GM21723 (cell line): ENCODE measurements around the gene P4HA2.

Experiments used
- ATAC-seq: cut with Tn5 transposase; IDR thresholded peaks from one replicate; pipeline ENCODE4 v1.9.1; 2021; ENCODE audit warnings: mild to moderate bottlenecking, moderate library complexity; ENCODE audit not compliant: unreplicated experiment

P4HA2 gene

GRCh38 chr5:132265336-132266030 is 37.8 kb upstream of the P4HA2 start:
- no peak for ATAC-seq

- ATAC-seq: no peak
Observed at GRCh38 chr5:132264546-132265335, 37.1 kb upstream of the P4HA2 start.

- ATAC-seq: no peak
Observed at GRCh38 chr5:132263548-132264261, 36.1 kb upstream of the P4HA2 start.

GRCh38 chr5:132262882-132263547 is 35.4 kb upstream of the P4HA2 start:
- no peak for ATAC-seq

GRCh38 chr5:132261881-132262845 is 34.5 kb upstream of the P4HA2 start:
- ATAC-seq: no peak

GRCh38 chr5:132260714-132261551 is 33.3 kb upstream of the P4HA2 start:
- ATAC-seq: no peak

- no peak for ATAC-seq
Observed at GRCh38 chr5:132260051-132260450, 32.4 kb upstream of the P4HA2 start.

GRCh38 chr5:132259069-132259851 is 31.6 kb upstream of the P4HA2 start:
- ATAC-seq: no peak

GRCh38 chr5:132258102-132259068 is 30.7 kb upstream of the P4HA2 start:
- no peak for ATAC-seq

GRCh38 chr5:132257131-132258101 is 29.8 kb upstream of the P4HA2 start, which contains the start of gene PDLIM4:
Gene PDLIM4 (plus strand): TSS chr5:132257696. CDS start chr5:132257735, 39 bp downstream.
- no peak for ATAC-seq

GRCh38 chr5:132256783-132257130 is 29.1 kb upstream of the P4HA2 start:
- no peak for ATAC-seq

- no peak for ATAC-seq
Observed at GRCh38 chr5:132256086-132256782, 28.6 kb upstream of the P4HA2 start.

GRCh38 chr5:132254321-132254977 is 26.8 kb upstream of the P4HA2 start:
- ATAC-seq: no peak

- no peak for ATAC-seq
Observed at GRCh38 chr5:132253452-132254320, 26.0 kb upstream of the P4HA2 start.
